Cardiac muscle cell (in vitro differentiated cells and primary cell): ENCODE measurements around the gene ARHGEF28. TPM values are rescaled to one million over a fixed set of nuclear protein-coding genes. Genes with fewer than 3 reads are reported as not detected.

Source experiments
- DNase-seq, 2 donors: peaks; one replicate each; pipeline versions ENCODE4 v3.0.0 to v3.0.0-alpha.2; 2010 to 2017; ENCODE audit warnings: low read depth in 1 of 2, low spot score in 1 of 2
- H3K27ac ChIP-seq: fragments of 200-600 bp; sonication (generic); 2 replicates; pipeline ENCODE4 v1.5.1; 2016
- H3K27me3 ChIP-seq: fragments of 200-600 bp; sonication (generic); 2 replicates; pipeline ENCODE4 v1.6.0; 2016; ENCODE audit warnings: control low read depth
- H3K36me3 ChIP-seq: fragments of 200-600 bp; sonication (generic); 2 replicates; pipeline ENCODE4 v1.5.1; 2016; ENCODE audit warnings: control low read depth
- H3K4me1 ChIP-seq: fragments of 200-600 bp; sonication (generic); 2 replicates; pipeline ENCODE4 v1.8.1; 2017; ENCODE audit warnings: low read depth, mild to moderate bottlenecking, mixed run types
- H3K4me3 ChIP-seq: fragments of 200-600 bp; sonication (generic); 2 replicates; pipeline ENCODE4 v1.5.1; 2016; ENCODE audit warnings: mild to moderate bottlenecking
- H3K9me3 ChIP-seq: fragments of 200-600 bp; sonication (generic); 2 replicates; pipeline ENCODE4 v1.5.1; 2017; ENCODE audit warnings: low read depth, mild to moderate bottlenecking, control low read depth
- polyA plus RNA-seq: library from polyadenylated mRNA; unstranded; fragments of >200 nt; fragmentation: Nextera tagmentation; extraction: Ambion mirVana; gene quantifications from 2 replicates; pipeline ENCODE4 v1.2.1, GENCODE V29; 2016
- total RNA-seq: library from RNA; depleted of rRNA; stranded (reverse); fragments of >200 nt; gene quantifications from 2 replicates; pipeline ENCODE4 v1.2.3, GENCODE V29; 2016
- TF ChIP-seq, protein P1 (sequence below): IDR thresholded peaks from 2 replicates; pipeline ENCODE4 v1.5.1; 2012; ENCODE audit warnings: low read depth, mild to moderate bottlenecking, low read length

ARHGEF28 gene
- total and polyA plus RNA-seq, 2 experiments from 2014 or later: 0.30 TPM; not detected in 1

DNA sequence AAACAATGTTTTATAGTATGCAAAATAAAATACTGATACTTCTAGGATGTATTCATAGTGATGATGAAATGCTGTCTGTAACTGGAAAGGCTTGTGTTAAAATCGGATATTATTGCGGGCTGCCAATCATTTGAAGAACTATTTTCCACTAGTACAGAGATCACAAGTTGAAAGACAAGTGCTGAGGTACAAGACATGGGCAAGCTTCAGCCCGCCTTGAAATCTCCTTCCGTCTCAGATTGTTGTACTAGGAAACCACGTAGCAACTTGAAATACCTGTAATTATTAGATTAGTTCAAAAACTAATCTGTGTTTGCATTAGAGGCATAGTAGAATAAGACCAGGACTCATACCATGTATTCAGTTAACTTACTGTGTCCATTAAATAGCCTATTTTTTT lies 218.2 kb downstream of the ARHGEF28 start:
- Histone ChIP-seq H3K9me3 (no peaks in the 10 kb centered on the region), H3K4me3 (no peak overlapping the region), H3K27me3 (no peaks in the 10 kb centered on the region), H3K4me1 (no peaks in the 10 kb centered on the region), H3K27ac (no peak overlapping the region), H3K36me3 (no peaks in the 10 kb centered on the region)
- no peak for DNase-seq
- TF ChIP-seq, protein P1, sequence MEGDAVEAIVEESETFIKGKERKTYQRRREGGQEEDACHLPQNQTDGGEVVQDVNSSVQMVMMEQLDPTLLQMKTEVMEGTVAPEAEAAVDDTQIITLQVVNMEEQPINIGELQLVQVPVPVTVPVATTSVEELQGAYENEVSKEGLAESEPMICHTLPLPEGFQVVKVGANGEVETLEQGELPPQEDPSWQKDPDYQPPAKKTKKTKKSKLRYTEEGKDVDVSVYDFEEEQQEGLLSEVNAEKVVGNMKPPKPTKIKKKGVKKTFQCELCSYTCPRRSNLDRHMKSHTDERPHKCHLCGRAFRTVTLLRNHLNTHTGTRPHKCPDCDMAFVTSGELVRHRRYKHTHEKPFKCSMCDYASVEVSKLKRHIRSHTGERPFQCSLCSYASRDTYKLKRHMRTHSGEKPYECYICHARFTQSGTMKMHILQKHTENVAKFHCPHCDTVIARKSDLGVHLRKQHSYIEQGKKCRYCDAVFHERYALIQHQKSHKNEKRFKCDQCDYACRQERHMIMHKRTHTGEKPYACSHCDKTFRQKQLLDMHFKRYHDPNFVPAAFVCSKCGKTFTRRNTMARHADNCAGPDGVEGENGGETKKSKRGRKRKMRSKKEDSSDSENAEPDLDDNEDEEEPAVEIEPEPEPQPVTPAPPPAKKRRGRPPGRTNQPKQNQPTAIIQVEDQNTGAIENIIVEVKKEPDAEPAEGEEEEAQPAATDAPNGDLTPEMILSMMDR: no peak

DNA sequence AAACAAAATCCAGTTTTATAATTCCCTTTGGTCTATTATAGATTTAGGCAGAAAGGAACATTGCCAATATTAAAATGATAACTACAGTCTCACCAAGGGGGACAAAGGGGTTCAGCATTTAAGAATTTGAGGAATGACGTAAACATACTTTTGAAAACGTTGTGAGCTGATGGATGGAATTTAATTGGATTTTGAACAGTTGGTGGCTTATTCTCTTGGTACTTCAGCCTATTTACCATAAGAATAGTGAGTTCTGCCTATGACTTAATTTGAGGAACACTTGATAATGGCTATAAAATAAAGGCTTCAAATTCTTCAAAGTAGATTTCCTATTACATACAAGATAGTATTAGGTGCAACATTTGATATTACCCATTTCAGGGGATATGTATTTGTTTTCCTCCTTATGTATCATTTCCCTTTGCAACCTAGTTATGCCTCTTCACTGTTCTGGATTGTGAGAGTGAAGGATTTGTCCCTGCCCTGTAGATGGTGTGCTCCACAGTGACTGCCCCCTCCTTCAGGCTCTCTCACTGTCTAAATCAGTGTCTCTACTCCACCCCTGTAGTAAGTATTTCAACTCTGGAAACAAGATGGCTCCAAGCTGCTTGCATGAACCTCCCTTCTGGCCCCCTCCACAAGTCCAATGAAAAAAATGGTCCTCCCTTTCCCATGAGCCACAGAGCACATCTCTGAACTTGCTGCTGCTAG lies 225.6 kb downstream of the ARHGEF28 start:
- H3K4me3 ChIP-seq: no peak overlapping the region
- DNase-seq: no peak
- peaks cover 5% of the 10 kb centered on the region for H3K4me1 ChIP-seq
- no peaks in the 10 kb centered on the region for H3K9me3 ChIP-seq
- H3K27ac ChIP-seq: no peak overlapping the region
- H3K36me3 ChIP-seq: no peaks in the 10 kb centered on the region
- TF ChIP-seq, protein P1: no peak
- no peaks in the 10 kb centered on the region for H3K27me3 ChIP-seq

DNA sequence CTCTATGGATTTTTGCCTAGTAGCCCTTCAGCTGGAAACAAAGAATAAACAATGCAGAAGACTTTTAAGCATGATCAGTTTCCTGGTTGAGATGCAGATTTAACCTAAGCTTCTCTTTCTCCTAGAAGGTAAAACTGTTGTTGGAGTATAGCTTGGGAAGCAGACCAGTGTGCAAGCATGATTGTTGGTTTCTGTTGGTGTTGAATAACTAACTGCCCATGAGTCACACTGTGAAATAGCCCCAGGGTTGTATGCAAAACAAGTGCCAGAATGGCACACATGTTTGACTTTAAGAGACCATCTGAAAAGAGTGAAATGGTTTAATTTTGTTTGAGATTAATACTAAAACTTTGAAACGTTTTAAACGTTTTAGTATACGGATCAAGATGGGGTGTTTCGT lies 227.1 kb downstream of the ARHGEF28 start:
- H3K4me3 ChIP-seq: no peak overlapping the region
- H3K9me3 ChIP-seq: no peaks in the 10 kb centered on the region
- no peaks in the 10 kb centered on the region for H3K36me3 ChIP-seq
- DNase-seq: no peak
- TF ChIP-seq, protein P1: no peak
- no peaks in the 10 kb centered on the region for H3K27me3 ChIP-seq
- peaks cover 5% of the 10 kb centered on the region for H3K4me1 ChIP-seq
- no peak overlapping the region for H3K27ac ChIP-seq

DNA sequence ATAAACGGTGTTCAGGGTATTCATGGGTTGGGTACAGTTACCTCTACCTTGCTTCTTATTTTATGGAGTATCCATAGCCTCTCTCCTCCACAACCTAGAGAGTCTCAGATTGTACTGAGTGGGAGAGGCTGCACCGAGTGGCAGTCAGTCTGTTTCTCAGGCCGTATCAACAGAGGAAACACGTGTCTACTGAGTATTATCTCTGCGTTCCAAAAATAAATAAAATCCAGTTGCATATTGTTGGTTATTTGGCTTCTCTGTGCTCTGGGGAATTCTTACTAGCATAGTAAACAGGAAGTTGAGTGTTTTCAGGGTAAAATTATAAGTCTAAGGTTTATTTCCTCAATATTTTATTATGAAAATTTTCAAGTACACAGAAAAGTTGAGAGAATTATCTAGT lies 231.0 kb downstream of the ARHGEF28 start:
- TF ChIP-seq, protein P1: no peak

DNA sequence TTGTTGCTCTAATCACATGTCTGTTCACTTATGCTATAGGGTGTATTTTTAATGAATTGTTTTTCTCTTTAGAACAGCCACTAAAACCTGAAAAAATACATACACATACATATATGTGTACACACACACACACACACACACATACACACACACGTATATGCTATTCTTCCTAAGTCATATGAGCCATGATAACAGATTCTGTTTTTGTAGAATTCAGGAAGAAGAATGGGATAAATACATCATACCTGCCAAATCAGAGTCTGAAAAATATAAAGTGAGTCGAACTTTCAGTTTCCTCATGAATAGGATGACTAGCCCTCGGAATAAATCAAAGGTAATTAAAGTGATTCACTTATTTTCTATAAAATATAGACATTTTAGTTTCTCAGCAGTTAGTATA lies 231.4 kb downstream of the ARHGEF28 start:
- H3K27me3 ChIP-seq: no peaks in the 10 kb centered on the region
- no peak for DNase-seq
- no peaks in the 10 kb centered on the region for H3K4me1 ChIP-seq
- TF ChIP-seq, protein P1: no peak
- no peak overlapping the region for H3K4me3 ChIP-seq
- H3K36me3 ChIP-seq: no peaks in the 10 kb centered on the region
- H3K9me3 ChIP-seq: no peaks in the 10 kb centered on the region
- H3K27ac ChIP-seq: no peak overlapping the region

More for the DNA sequence above, 231.0 kb downstream of the ARHGEF28 start:
- Histone ChIP-seq H3K9me3 (no peaks in the 10 kb centered on the region), H3K36me3 (no peaks in the 10 kb centered on the region), H3K27me3 (no peaks in the 10 kb centered on the region), H3K4me1 (no peaks in the 10 kb centered on the region), H3K4me3 (no peak overlapping the region), H3K27ac (no peak overlapping the region)
- DNase-seq: peak in 1 of 2 donors; percentile 34
